Lower leg skin (tissue), 3 donors: ENCODE measurements around the gene ATP6AP1.

Experiments
- CTCF ChIP-seq, 3 donors: fragments of 450-650 bp; IDR thresholded peaks; one replicate each; pipeline ENCODE4 v1.5.1; 2016; ENCODE audit warnings: antibody characterized with exemption in 3 of 3, mild to moderate bottlenecking in 3 of 3, moderate library complexity in 2 of 3
- POLR2A ChIP-seq, 2 donors: fragments of 450-650 bp; IDR thresholded peaks; one replicate each; pipeline ENCODE4 v1.6.1; 2016 to 2017; ENCODE audit warnings: antibody characterized with exemption in 2 of 2, mild to moderate bottlenecking in 1 of 2, moderate library complexity in 1 of 2

- no peak for TF ChIP-seq CTCF (IDR thresholded peaks at IDR 0.05)
- TF ChIP-seq POLR2A (IDR thresholded peaks at IDR 0.05), result no peak
Measured at GRCh38 chrX:154411981-154412340, 16.5 kb upstream of the ATP6AP1 start.
